ENCODE results near the gene DACT2.

DACT2 gene

DNA sequence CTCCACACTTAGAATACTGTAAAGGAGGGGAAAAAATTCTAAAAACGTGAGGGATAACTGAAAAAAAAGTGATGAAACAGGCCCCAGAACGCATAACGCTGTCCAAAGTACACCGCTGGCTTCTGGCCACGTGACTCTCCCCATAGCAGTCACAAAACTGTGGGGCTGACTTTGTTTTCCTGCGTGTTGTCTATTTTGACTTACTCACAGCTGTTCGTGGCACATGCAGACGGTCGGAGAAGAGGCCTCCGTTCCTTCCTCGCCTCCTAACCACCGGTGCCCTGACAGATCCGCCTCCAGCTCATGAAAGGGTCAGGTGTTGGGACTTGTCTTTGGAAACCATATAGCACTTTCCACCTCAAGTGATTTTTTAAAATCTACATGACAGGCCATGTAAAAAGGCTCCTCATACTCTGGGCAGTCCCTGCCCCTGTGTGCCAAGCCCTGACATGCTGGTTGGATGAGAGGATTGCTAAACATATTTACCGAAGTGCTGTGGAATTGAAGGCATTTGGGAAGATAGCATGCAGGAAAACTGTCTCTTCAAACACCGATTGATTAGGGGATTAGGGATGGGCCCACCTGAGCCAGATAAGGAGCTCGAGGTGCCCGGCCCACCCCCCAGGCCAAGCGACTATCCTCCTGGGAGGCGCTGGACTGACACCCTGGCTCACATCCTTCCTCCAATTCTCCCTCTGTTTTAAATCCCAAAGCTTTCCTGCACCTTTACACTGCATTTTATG lies 54.8 kb downstream of the DACT2 start:
- no peak for DNase-seq (ENCODE audit: insufficient read length, low spot score)
- no peak for TF ChIP-seq POLR2AphosphoS5 (IDR thresholded peaks at IDR 0.05; ENCODE audit: low read depth, low read length)
- no peak for TF ChIP-seq TAF1 (IDR thresholded peaks at IDR 0.05; ENCODE audit: low read depth, low read length)
- TF ChIP-seq PAX5 (IDR thresholded peaks at IDR 0.05; ENCODE audit: insufficient read depth, low read length, severe bottlenecking): no peak
- TF ChIP-seq POLR2A (IDR thresholded peaks at IDR 0.05; ENCODE audit: low read depth, low read length): no peak
- no peak for TF ChIP-seq SPI1 (IDR thresholded peaks at IDR 0.05; ENCODE audit: low read depth, low read length)
- TF ChIP-seq POU2F2 (IDR thresholded peaks at IDR 0.05; ENCODE audit: low read depth, low read length): no peak
- FAIRE-seq: no peak

DNA sequence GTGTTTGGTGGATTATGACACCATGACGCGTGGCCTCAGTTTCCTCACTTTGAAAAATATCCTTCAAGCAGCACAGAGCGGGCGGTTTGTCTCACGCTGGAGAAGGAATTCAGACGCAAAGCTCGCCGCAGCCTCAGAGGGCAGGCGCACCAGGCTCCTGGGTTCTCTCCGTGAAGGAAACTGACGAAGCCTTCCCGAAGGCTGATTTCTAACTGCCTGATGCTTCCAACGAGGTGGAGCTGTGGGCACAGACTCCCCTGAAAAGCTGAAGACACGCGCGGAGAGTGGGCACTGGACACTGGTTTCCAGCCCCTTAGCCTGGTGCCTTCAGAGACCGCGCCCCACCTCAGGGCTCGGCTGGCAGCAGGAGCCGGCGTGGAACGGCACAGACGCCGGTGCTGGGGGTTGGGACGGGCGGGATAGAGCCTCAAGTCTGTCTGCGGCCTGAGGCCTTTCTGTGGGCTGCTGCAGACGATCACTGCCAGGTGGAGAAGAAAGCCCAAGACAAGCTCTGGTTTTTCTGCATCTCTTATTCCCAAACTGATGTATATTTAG lies 56.1 kb downstream of the DACT2 start:
- no peak for FAIRE-seq
- DNase-seq (ENCODE audit: insufficient read length, low spot score): no peak
- no peak for TF ChIP-seq POLR2A (IDR thresholded peaks at IDR 0.05; ENCODE audit: low read depth, low read length)

- no peak for DNase-seq (ENCODE audit: insufficient read length, low spot score)
- no peak for TF ChIP-seq SPI1 (IDR thresholded peaks at IDR 0.05; ENCODE audit: low read depth, low read length)
- no peak for TF ChIP-seq POLR2A (IDR thresholded peaks at IDR 0.05; ENCODE audit: low read depth, low read length)
- no peak for TF ChIP-seq POU2F2 (IDR thresholded peaks at IDR 0.05; ENCODE audit: low read depth, low read length)
- no peak for TF ChIP-seq POLR2AphosphoS5 (IDR thresholded peaks at IDR 0.05; ENCODE audit: low read depth, low read length)
- TF ChIP-seq PAX5 (IDR thresholded peaks at IDR 0.05; ENCODE audit: insufficient read depth, low read length, severe bottlenecking): no peak
- TF ChIP-seq TAF1 (IDR thresholded peaks at IDR 0.05; ENCODE audit: low read depth, low read length): no peak
- FAIRE-seq: no peak
Measured at GRCh38 chr6:168261234-168261633, 58.3 kb downstream of the DACT2 start.

DNA sequence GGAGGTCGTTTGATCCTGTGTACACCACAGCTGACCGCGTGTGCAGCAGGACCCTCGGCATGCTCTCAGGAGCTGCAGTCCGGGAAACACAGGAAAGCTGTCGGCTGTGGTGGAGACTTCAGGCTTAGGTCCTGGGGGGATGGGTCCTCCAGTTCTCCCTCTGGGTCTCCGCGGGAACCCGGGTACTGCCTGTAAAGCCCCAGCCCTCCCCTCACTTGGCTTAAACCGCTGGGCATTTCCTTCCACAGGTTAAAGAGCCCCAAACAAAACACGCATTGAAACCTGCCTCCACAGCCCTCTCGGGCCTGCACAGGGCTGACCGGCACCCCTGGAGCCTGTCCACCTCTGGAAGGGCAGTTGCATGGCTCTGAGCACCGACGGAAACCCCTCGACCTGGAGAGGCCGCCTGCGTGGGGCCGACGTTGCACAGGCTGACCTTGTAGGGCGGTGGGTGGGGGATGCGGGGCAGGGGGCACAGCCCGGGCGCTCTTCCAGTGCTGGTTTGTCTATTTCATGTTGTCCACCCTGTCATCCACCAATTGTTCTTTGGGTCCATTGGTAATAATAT lies 59.1 kb downstream of the DACT2 start:
- DNase-seq (ENCODE audit: insufficient read length, low spot score) (no peak), FAIRE-seq (no peak)
- TF ChIP-seq POLR2A (IDR thresholded peaks at IDR 0.05; ENCODE audit: low read depth, low read length) (no peak), PAX5 (IDR thresholded peaks at IDR 0.05; ENCODE audit: insufficient read depth, low read length, severe bottlenecking) (no peak), POU2F2 (IDR thresholded peaks at IDR 0.05; ENCODE audit: low read depth, low read length) (no peak), POLR2AphosphoS5 (IDR thresholded peaks at IDR 0.05; ENCODE audit: low read depth, low read length) (no peak), TAF1 (IDR thresholded peaks at IDR 0.05; ENCODE audit: low read depth, low read length) (no peak), SPI1 (IDR thresholded peaks at IDR 0.05; ENCODE audit: low read depth, low read length) (no peak)

DNA sequence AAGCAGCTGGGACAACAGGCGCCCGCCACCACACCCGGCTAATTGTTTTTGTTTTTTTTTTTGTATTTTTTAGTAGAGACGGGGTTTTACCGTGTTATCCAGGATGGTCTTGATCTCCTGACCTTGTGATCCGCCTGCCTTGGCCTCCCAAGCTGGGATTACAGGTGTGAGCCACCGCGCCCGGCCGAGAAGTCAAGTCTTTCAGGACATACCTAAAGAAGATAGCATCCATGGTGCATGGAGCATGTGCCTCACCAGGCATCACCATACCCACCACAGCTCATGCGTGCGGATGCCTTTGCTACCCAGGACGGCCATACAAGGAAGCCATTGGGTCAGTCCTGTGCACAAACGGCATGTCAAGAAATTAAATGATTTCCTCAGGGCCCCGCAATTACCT lies 60.8 kb downstream of the DACT2 start:
- TF ChIP-seq PAX5 (IDR thresholded peaks at IDR 0.05; ENCODE audit: insufficient read depth, low read length, severe bottlenecking) (no peak), POLR2AphosphoS5 (IDR thresholded peaks at IDR 0.05; ENCODE audit: low read depth, low read length) (no peak), TAF1 (IDR thresholded peaks at IDR 0.05; ENCODE audit: low read depth, low read length) (no peak), POLR2A (IDR thresholded peaks at IDR 0.05; ENCODE audit: low read depth, low read length) (no peak), SPI1 (IDR thresholded peaks at IDR 0.05; ENCODE audit: low read depth, low read length) (no peak), POU2F2 (IDR thresholded peaks at IDR 0.05; ENCODE audit: low read depth, low read length) (no peak)
- DNase-seq (ENCODE audit: insufficient read length, low spot score): no peak
- FAIRE-seq: no peak

- FAIRE-seq (no peak), DNase-seq (ENCODE audit: insufficient read length, low spot score) (no peak)
- TF ChIP-seq POLR2AphosphoS5 (IDR thresholded peaks at IDR 0.05; ENCODE audit: low read depth, low read length) (no peak), POLR2A (IDR thresholded peaks at IDR 0.05; ENCODE audit: low read depth, low read length) (no peak), PAX5 (IDR thresholded peaks at IDR 0.05; ENCODE audit: insufficient read depth, low read length, severe bottlenecking) (no peak), SPI1 (IDR thresholded peaks at IDR 0.05; ENCODE audit: low read depth, low read length) (no peak), TAF1 (IDR thresholded peaks at IDR 0.05; ENCODE audit: low read depth, low read length) (no peak), POU2F2 (IDR thresholded peaks at IDR 0.05; ENCODE audit: low read depth, low read length) (no peak)
Measured at GRCh38 chr6:168256940-168257339, 62.6 kb downstream of the DACT2 start.

All from GM12891 (cell line).